ENCODE data around the gene GAST. TPM values are rescaled to one million over a fixed set of nuclear protein-coding genes. Genes with fewer than 3 reads are reported as not detected.

Gene GAST
- total and polyA plus RNA-seq, 2 donors (not counting 1 experiment from before 2014, with no cell fraction given) = not detected

DNA sequence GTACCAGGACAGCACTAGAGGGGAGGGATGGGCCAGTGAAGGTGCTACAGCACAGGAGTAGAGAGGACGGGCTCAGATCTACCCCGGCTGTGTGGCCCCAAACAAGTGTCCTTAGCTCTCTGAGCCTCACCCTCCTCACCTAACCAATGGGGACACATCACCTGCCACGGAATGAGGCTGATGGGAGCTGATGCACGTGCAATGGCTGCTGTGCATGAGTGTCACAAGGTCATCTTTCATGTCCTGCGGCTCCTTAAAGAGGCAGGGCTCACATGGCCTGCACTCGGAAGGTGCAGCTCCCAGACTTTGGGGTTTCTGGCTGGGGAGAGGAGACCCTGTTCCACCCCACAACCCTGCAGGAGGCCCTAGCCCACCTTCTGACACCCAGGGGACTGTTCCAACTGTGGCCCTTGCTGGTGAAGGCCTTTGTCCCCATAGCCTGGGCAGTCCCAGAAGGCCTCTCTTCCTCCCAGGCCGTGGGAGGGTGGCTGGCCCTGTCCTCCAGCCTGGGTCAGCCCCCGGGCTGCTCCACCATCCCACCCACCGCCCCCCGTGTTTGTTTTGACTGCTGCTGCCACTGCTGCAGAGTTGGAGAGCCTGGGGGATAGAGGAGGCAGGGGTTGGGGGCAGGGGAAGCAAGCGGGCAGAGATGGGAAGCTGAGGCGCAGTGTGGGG, 11.8 kb downstream of the GAST start:
- no peaks in the 10 kb centered on the region for H3K36me3 ChIP-seq (ENCODE audit: control insufficient read depth, insufficient read depth, low read length)
- TF ChIP-seq, protein P1, sequence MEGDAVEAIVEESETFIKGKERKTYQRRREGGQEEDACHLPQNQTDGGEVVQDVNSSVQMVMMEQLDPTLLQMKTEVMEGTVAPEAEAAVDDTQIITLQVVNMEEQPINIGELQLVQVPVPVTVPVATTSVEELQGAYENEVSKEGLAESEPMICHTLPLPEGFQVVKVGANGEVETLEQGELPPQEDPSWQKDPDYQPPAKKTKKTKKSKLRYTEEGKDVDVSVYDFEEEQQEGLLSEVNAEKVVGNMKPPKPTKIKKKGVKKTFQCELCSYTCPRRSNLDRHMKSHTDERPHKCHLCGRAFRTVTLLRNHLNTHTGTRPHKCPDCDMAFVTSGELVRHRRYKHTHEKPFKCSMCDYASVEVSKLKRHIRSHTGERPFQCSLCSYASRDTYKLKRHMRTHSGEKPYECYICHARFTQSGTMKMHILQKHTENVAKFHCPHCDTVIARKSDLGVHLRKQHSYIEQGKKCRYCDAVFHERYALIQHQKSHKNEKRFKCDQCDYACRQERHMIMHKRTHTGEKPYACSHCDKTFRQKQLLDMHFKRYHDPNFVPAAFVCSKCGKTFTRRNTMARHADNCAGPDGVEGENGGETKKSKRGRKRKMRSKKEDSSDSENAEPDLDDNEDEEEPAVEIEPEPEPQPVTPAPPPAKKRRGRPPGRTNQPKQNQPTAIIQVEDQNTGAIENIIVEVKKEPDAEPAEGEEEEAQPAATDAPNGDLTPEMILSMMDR (conservative IDR thresholded peaks at IDR 0.05 in 1 of 2, IDR thresholded peaks at IDR 0.05 in 1 of 2; ENCODE audit: low read depth in 1 of 2, low read length in 2 of 2) = no peak
- TF ChIP-seq EZH2 (IDR thresholded peaks at IDR 0.05; ENCODE audit: low read length, missing control alignments) = no peak
- H3K4me1 ChIP-seq (ENCODE audit: control insufficient read depth, extremely low read depth, insufficient read depth, low read length) = no peaks in the 10 kb centered on the region
- H2AFZ ChIP-seq (ENCODE audit: low read length) = no peak overlapping the region
- H3K27me3 ChIP-seq (ENCODE audit: control insufficient read depth, insufficient read depth, low read length) = no peaks in the 10 kb centered on the region
- DNase-seq (ENCODE audit: low read depth in 2 of 2) = no peak
- no peaks in the 10 kb centered on the region for H3K79me2 ChIP-seq (ENCODE audit: control insufficient read depth, insufficient read depth, low read length)
- H3K4me2 ChIP-seq (ENCODE audit: extremely low read depth, insufficient read depth, low read length) = no peak overlapping the region
- H3K9me3 ChIP-seq (ENCODE audit: control insufficient read depth, insufficient read depth, low read depth, low read length) = no peaks in the 10 kb centered on the region
- no peaks in the 10 kb centered on the region for H4K20me1 ChIP-seq (ENCODE audit: control insufficient read depth, extremely low read depth, insufficient read depth, low read length)
- H3K27ac ChIP-seq (ENCODE audit: insufficient read depth, low read length) = no peak overlapping the region
- no peak overlapping the region for H3K4me3 ChIP-seq (replicated peaks in 1 of 4; ENCODE audit: control extremely low read depth in 1 of 4, insufficient read depth in 1 of 4, low read depth in 3 of 4, low read length in 4 of 4)
- H3K9ac ChIP-seq (ENCODE audit: insufficient read depth, low read length) = no peak overlapping the region

DNA sequence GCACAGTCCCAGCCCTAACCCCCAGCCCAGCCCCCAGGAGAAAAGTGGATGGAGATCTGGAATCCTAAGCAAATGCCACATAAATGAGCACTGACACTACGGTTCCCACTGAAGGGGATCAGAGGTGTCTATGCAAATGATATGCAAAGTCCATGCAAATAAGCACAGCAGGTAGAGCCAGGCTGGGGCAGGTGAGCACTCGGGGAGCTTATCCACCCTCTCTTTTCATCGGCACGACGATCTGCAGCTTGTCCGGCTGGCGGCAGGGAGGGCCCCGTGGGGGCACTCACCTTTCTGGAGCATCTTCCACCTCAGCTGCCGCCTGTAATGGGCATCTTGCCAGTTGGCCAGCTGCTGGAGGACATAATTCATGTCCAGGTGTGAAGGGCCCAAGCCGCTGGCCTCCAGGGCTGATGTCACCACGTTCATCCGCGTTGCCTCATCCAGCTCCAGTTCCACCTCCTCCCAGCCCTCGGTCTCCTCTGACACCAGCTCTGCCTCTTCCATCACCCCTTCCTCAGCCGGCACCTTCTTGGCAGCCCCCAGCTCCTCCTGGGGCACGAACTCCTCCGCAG, 12.4 kb downstream of the GAST start:
- TF ChIP-seq, protein P1 (conservative IDR thresholded peaks at IDR 0.05 in 1 of 2, IDR thresholded peaks at IDR 0.05 in 1 of 2; ENCODE audit: low read depth in 1 of 2, low read length in 2 of 2) = no peak
- no peak for TF ChIP-seq EZH2 (IDR thresholded peaks at IDR 0.05; ENCODE audit: low read length, missing control alignments)
- H3K4me3 ChIP-seq (replicated peaks in 1 of 4; ENCODE audit: control extremely low read depth in 1 of 4, insufficient read depth in 1 of 4, low read depth in 3 of 4, low read length in 4 of 4) = no peak overlapping the region
- no peaks in the 10 kb centered on the region for H3K36me3 ChIP-seq (ENCODE audit: control insufficient read depth, insufficient read depth, low read length)
- H3K27me3 ChIP-seq (ENCODE audit: control insufficient read depth, insufficient read depth, low read length) = no peaks in the 10 kb centered on the region
- no peaks in the 10 kb centered on the region for H4K20me1 ChIP-seq (ENCODE audit: control insufficient read depth, extremely low read depth, insufficient read depth, low read length)
- H3K79me2 ChIP-seq (ENCODE audit: control insufficient read depth, insufficient read depth, low read length) = no peaks in the 10 kb centered on the region
- H3K4me2 ChIP-seq (ENCODE audit: extremely low read depth, insufficient read depth, low read length) = no peak overlapping the region
- no peaks in the 10 kb centered on the region for H3K9me3 ChIP-seq (ENCODE audit: control insufficient read depth, insufficient read depth, low read depth, low read length)
- H3K4me1 ChIP-seq (ENCODE audit: control insufficient read depth, extremely low read depth, insufficient read depth, low read length) = no peaks in the 10 kb centered on the region
- DNase-seq (ENCODE audit: low read depth in 2 of 2) = no peak
- no peak overlapping the region for H3K9ac ChIP-seq (ENCODE audit: insufficient read depth, low read length)
- H2AFZ ChIP-seq (ENCODE audit: low read length) = no peak overlapping the region
- H3K27ac ChIP-seq (ENCODE audit: insufficient read depth, low read length) = no peak overlapping the region

DNA sequence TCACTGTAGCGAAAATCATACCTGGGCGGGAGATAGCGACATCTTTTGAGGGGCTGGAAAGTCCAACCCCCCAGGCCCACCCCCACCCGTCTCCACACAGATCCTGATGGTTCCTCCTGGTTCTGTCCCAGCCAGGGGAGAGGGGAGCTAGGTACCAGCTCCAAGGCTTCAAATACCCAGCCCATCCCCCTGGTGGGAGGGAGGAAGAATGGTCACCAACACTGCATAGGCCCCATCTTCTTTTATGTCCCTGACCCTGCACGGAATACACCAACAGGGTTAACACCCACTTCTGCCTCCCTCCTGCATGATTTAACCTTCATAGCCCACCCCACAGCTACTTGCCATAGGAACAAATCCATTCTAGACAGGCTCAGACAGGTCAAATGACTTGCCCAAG, 13.0 kb downstream of the GAST start:
- no peaks in the 10 kb centered on the region for H4K20me1 ChIP-seq (ENCODE audit: control insufficient read depth, extremely low read depth, insufficient read depth, low read length)
- H3K9ac ChIP-seq (ENCODE audit: insufficient read depth, low read length) = no peak overlapping the region
- H3K27me3 ChIP-seq (ENCODE audit: control insufficient read depth, insufficient read depth, low read length) = no peaks in the 10 kb centered on the region
- DNase-seq (ENCODE audit: low read depth in 2 of 2) = no peak
- TF ChIP-seq, protein P1 (conservative IDR thresholded peaks at IDR 0.05 in 1 of 2, IDR thresholded peaks at IDR 0.05 in 1 of 2; ENCODE audit: low read depth in 1 of 2, low read length in 2 of 2) = no peak
- no peak for TF ChIP-seq EZH2 (IDR thresholded peaks at IDR 0.05; ENCODE audit: low read length, missing control alignments)
- H3K4me2 ChIP-seq (ENCODE audit: extremely low read depth, insufficient read depth, low read length) = no peak overlapping the region
- no peaks in the 10 kb centered on the region for H3K9me3 ChIP-seq (ENCODE audit: control insufficient read depth, insufficient read depth, low read depth, low read length)
- H2AFZ ChIP-seq (ENCODE audit: low read length) = no peak overlapping the region
- H3K4me3 ChIP-seq (replicated peaks in 1 of 4; ENCODE audit: control extremely low read depth in 1 of 4, insufficient read depth in 1 of 4, low read depth in 3 of 4, low read length in 4 of 4) = no peak overlapping the region
- no peaks in the 10 kb centered on the region for H3K36me3 ChIP-seq (ENCODE audit: control insufficient read depth, insufficient read depth, low read length)
- H3K79me2 ChIP-seq (ENCODE audit: control insufficient read depth, insufficient read depth, low read length) = no peaks in the 10 kb centered on the region
- H3K27ac ChIP-seq (ENCODE audit: insufficient read depth, low read length) = no peak overlapping the region
- no peaks in the 10 kb centered on the region for H3K4me1 ChIP-seq (ENCODE audit: control insufficient read depth, extremely low read depth, insufficient read depth, low read length)

Data from fibroblast of lung (primary cell).